ENCODE results near the gene ERMP1.
A peak's percentile ranks its signal among the peaks of the same experiment; 100 is the strongest.

Gene ERMP1

GRCh38 chr9:5852987-5853386 is 20.1 kb upstream of the ERMP1 start:
- no peak for DNase-seq (ENCODE audit: low read depth)

DNA sequence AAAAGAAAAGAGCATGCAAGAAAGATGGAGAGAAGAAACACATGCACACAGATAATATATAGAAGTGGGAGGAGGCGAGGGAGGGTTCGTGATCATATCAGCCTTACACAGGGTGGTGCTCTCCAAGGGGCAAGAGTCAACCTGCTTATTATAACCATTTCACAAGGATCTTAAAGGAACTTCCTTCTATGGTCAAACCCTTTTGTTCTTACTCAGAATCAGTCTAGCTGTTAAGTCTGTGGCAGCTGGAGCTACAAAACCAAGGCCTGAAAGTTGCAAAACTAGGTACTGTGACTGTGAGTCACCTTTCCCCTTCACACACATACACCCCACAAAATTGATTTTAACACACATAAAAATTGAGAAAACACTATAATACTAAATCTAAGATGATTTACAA is 18.5 kb upstream of the ERMP1 start:
- DNase-seq (ENCODE audit: low read depth) = peak; percentile 28

GRCh38 chr9:5850724-5851122 is 17.8 kb upstream of the ERMP1 start:
- no peak for DNase-seq (ENCODE audit: low read depth)

GRCh38 chr9:5848372-5848882 is 15.5 kb upstream of the ERMP1 start:
- no peak for DNase-seq (ENCODE audit: low read depth)

- no peak for DNase-seq (ENCODE audit: low read depth)
These were observed 13.6 kb upstream of the ERMP1 start for GRCh38 chr9:5846501-5846921.

DNA sequence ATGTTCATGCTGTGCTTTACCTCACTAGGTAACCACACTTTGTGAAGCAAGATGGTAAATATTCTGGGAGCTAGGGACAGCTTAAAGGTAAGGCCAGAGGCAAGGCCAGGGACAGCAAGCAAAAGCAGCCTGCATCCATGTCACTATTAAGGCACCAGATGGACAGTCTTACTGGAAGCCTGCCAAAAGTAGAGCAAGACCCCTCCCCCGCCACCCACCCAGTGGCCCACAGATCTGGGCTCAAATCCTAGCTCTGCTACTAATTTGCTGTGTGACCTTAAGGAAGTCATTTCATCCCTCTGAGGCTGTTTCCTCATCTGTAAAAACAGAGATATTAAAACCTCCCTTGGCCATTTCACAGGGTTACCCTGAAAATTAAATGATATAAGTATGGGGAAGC is 13.2 kb upstream of the ERMP1 start:
- no peak for DNase-seq (ENCODE audit: low read depth)

DNA sequence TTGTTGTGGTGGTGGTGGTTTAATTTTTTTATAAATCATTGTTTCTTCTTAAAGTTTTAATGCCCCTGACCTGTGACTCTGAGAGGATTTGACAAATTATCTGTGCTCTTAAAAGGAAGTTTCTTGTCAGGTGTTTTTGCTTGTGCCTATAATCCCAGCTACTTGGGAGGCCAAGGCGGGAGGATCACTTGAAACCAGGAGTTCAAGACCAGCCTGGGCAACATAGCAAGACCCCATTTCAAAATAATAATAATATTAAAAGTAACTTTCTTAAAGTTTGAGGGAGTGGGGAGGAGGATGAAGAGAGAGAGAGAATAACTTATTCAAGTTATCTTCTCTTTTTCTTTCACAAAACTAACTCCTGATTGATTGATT is 12.2 kb upstream of the ERMP1 start:
- no peak for DNase-seq (ENCODE audit: low read depth)

- no peak for DNase-seq (ENCODE audit: low read depth)
These were observed 11.0 kb upstream of the ERMP1 start for GRCh38 chr9:5843794-5844471.

DNA sequence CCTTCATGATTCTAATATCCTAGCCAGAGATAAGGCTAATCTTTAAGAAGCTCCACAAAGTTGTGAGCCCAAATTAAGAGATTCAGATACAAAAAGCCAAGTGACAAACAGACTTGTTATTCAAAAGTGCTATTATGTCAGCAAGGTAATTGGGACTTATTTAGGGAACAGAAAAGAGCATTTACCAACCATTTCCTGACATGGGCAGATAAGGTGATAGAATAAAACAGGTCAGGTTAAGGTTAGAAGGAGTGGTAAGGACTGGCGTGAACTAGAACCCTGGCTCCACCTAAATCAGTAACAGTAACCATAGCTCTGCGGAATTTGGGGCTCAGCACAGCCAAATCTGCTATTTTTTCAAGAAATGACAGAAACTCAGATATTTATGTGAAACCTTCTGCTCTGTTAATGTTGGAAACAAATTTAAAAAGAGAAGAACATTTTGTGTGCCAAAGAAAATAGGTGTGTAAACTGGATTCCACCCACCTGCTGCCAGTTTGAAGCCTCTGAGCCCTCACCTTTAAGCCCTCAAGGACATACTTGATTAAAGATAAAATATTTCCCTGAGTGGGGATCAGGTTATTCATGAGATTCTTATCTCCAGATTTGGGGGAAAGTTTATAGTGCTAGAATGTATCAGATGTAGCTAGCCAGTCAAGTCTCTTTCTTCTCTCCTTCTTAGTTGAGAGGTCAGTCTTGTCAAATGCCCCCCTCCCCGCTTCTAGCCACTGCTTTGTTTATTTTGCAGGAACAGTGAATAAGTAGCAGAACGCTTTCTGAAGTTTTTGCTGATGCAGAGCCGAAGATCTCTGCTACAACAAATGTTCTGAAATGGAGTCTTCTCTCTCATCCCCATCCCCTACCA is 10.2 kb upstream of the ERMP1 start:
- DNase-seq (ENCODE audit: low read depth) = no peak

GRCh38 chr9:5841771-5842573 is 9.1 kb upstream of the ERMP1 start:
- DNase-seq (ENCODE audit: low read depth) = peak; percentile 32

DNA sequence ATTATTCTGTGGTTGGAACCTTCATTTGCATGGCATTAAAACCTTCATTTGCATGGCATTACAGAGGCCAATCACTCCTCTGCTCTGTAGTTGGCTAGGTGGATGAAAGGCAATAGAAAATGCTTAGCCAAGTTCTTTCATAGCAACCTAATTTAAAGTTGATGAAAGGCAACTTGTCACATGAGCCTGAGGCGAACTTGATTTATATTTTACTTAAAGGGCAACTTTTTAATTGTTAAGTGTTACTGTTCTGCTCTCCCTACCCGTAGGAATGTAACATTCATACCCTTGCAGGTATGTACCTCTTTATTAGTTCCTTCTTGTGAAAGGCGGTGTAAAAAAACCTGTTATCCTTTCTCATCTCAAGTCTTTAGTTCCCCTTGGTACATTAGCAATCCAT is 7.9 kb upstream of the ERMP1 start:
- no peak for DNase-seq (ENCODE audit: low read depth)

- DNase-seq (ENCODE audit: low read depth) = no peak
These were observed 6.6 kb upstream of the ERMP1 start for GRCh38 chr9:5839572-5839902.

- no peak for DNase-seq (ENCODE audit: low read depth)
These were observed 6.1 kb upstream of the ERMP1 start for GRCh38 chr9:5838884-5839571.

- DNase-seq (ENCODE audit: low read depth) = no peak
These were observed 2.9 kb upstream of the ERMP1 start for GRCh38 chr9:5835808-5836207.

- DNase-seq (ENCODE audit: low read depth) = no peak
These were observed 1.3 kb upstream of the ERMP1 start for GRCh38 chr9:5834214-5834613.

- DNase-seq (ENCODE audit: low read depth) = no peak
These were observed 813 bp downstream of the ERMP1 start for GRCh38 chr9:5832071-5832537.

GRCh38 chr9:5825895-5826622 is 6.9 kb downstream of the ERMP1 start:
- DNase-seq (ENCODE audit: low read depth) = no peak

DNA sequence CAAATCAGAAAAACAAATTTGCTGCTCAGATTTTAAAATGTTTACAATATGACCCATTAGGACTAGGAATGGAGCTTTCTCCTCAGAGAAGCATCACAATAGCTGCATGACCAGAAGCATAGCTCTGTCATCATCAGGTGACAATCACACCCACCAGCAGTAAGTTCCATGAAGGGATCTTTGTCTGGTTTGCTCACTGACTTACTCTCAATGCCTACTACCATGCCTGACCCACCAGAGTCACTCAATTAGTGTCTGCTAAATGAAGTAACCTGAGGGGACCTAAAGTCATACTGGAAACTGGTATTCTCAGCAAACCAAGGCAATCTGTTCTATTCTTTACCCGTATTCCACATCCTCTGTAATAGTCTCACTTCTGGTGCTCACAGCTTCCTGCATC is 7.7 kb downstream of the ERMP1 start:
- DNase-seq (ENCODE audit: low read depth) = no peak

DNA sequence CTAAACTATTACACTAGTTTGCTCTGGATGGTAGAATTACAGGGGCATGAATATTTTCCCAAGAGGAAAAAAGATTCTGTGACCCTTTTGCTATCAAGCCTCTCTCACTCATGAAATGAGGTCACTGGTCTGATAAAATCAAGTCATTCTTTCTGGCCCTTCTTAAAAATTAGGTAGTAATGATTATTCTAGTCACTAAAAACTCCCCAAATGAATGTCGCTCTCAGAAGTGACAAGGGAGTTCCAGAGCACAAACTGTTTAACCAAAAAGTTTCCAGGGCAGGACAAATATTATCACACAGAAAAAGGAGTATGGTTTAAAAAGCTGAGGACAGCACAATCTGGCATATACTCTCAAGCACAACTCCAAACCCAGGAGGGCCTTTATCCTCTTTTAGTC is 12.5 kb downstream of the ERMP1 start:
- DNase-seq (ENCODE audit: low read depth) = no peak

- DNase-seq (ENCODE audit: low read depth) = no peak
These were observed 13.7 kb downstream of the ERMP1 start for GRCh38 chr9:5819174-5819573.

GRCh38 chr9:5818424-5819142 is 14.3 kb downstream of the ERMP1 start:
- no peak for DNase-seq (ENCODE audit: low read depth)

All from stimulated activated CD8-positive, alpha-beta memory T cell treated with anti-CD3 and anti-CD28 coated beads, Interleukin-4, amount 100 ng/mL, for 24 hours (primary cell).